Esophagus squamous epithelium (tissue), 4 donors: ENCODE data around the gene CIDEC.

Source experiments
- POLR2A ChIP-seq, 4 donors: fragments of 450-650 bp; IDR thresholded peaks; one replicate each; pipeline ENCODE4 v1.6.1; 2017; ENCODE audit warnings: antibody characterized with exemption in 4 of 4, mild to moderate bottlenecking in 4 of 4, moderate library complexity in 3 of 4
- TF ChIP-seq, protein P1 (sequence below), 6 experiments: fragments of 450-650 bp in 4 of 6; fragments of 200-600 bp in 2 of 6; sonication (generic) in 2 of 6; IDR thresholded peaks; one replicate each; pipeline ENCODE4 v1.5.1; 2016 to 2019; ENCODE audit warnings: antibody characterized with exemption in 6 of 6, mild to moderate bottlenecking in 4 of 6, moderate library complexity in 4 of 6

GRCh38 chr3:9912294-9912935 lies 32.4 kb upstream of the CIDEC start:
- TF ChIP-seq, protein P1, sequence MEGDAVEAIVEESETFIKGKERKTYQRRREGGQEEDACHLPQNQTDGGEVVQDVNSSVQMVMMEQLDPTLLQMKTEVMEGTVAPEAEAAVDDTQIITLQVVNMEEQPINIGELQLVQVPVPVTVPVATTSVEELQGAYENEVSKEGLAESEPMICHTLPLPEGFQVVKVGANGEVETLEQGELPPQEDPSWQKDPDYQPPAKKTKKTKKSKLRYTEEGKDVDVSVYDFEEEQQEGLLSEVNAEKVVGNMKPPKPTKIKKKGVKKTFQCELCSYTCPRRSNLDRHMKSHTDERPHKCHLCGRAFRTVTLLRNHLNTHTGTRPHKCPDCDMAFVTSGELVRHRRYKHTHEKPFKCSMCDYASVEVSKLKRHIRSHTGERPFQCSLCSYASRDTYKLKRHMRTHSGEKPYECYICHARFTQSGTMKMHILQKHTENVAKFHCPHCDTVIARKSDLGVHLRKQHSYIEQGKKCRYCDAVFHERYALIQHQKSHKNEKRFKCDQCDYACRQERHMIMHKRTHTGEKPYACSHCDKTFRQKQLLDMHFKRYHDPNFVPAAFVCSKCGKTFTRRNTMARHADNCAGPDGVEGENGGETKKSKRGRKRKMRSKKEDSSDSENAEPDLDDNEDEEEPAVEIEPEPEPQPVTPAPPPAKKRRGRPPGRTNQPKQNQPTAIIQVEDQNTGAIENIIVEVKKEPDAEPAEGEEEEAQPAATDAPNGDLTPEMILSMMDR (IDR thresholded peaks at IDR 0.05), result no peak
- no peak for TF ChIP-seq POLR2A (IDR thresholded peaks at IDR 0.05)
